ENCODE results near the gene TGFBI.

Gene TGFBI

GRCh38 chr5:136028782-136029742 lies at the start of gene TGFBI:
Gene TGFBI, plus strand, starts transcription at chr5:136028988. Its CDS starts 68 bp downstream, at chr5:136029056.
- DNase-seq, result peak; percentile 26

- DNase-seq, result no peak
These were observed 49.8 kb upstream of the TGFBI start for GRCh38 chr5:135978993-135979392.

- no peak for DNase-seq
These were observed 49.3 kb upstream of the TGFBI start for GRCh38 chr5:135979510-135979909.

- DNase-seq, result no peak
These were observed 48.2 kb upstream of the TGFBI start for GRCh38 chr5:135980620-135981019.

- no peak for DNase-seq
These were observed 42.8 kb upstream of the TGFBI start for GRCh38 chr5:135985951-135986350.

GRCh38 chr5:135986401-135986800 lies 42.4 kb upstream of the TGFBI start:
- no peak for DNase-seq

GRCh38 chr5:135986891-135987401 lies 41.8 kb upstream of the TGFBI start:
- no peak for DNase-seq

- no peak for DNase-seq
These were observed 40.2 kb upstream of the TGFBI start for GRCh38 chr5:135988546-135988945.

GRCh38 chr5:135989686-135990085 lies 39.1 kb upstream of the TGFBI start:
- no peak for DNase-seq

GRCh38 chr5:135990528-135991255 lies 38.1 kb upstream of the TGFBI start:
- no peak for DNase-seq

GRCh38 chr5:135991429-135991828 lies 37.4 kb upstream of the TGFBI start:
- DNase-seq, result no peak

- no peak for DNase-seq
These were observed 35.4 kb upstream of the TGFBI start for GRCh38 chr5:135993335-135993879.

GRCh38 chr5:135993880-135994636 lies 34.7 kb upstream of the TGFBI start:
- no peak for DNase-seq

- no peak for DNase-seq
These were observed 32.8 kb upstream of the TGFBI start for GRCh38 chr5:135995976-135996375.

GRCh38 chr5:135996611-135997010 lies 32.2 kb upstream of the TGFBI start:
- no peak for DNase-seq

- no peak for DNase-seq
These were observed 31.0 kb upstream of the TGFBI start for GRCh38 chr5:135997673-135998335.

GRCh38 chr5:135998889-135999288 lies 29.9 kb upstream of the TGFBI start:
- no peak for DNase-seq

- DNase-seq, result peak; percentile 4
These were observed 29.2 kb upstream of the TGFBI start for GRCh38 chr5:135999406-136000139.

- DNase-seq, result no peak
These were observed 28.6 kb upstream of the TGFBI start for GRCh38 chr5:136000147-136000546.

GRCh38 chr5:136000932-136001331 lies 27.9 kb upstream of the TGFBI start:
- no peak for DNase-seq

GRCh38 chr5:136001466-136001981 lies 27.3 kb upstream of the TGFBI start:
- DNase-seq, result no peak
